Ishikawa (cell line): Measurements from ENCODE around the gene NDUFB8.

Experiments
- CEBPB ChIP-seq: IDR thresholded peaks from 2 replicates; pipeline ENCODE4 v1.6.1; 2012
- CREB1 ChIP-seq: IDR thresholded peaks from 2 replicates; pipeline ENCODE4 v1.6.1; 2012; ENCODE audit warnings: low read depth
- EGR1 ChIP-seq: IDR thresholded peaks from 2 replicates; pipeline ENCODE4 v1.6.1; 2012
- EP300 ChIP-seq: IDR thresholded peaks from 2 replicates; pipeline ENCODE4 v1.6.1; 2012; ENCODE audit warnings: borderline replicate concordance
- FOXM1 ChIP-seq: IDR thresholded peaks from 2 replicates; pipeline ENCODE4 v1.6.1; 2012; ENCODE audit warnings: low read depth, borderline replicate concordance
- NFIC ChIP-seq: IDR thresholded peaks from 2 replicates; pipeline ENCODE4 v1.6.1; 2012
- RAD21 ChIP-seq: IDR thresholded peaks from 2 replicates; pipeline ENCODE4 v1.6.1; 2012; ENCODE audit warnings: low read depth
- TAF1 ChIP-seq: IDR thresholded peaks from 2 replicates; pipeline ENCODE4 v1.6.1; 2012; ENCODE audit warnings: low read depth, mild to moderate bottlenecking
- TCF12 ChIP-seq: IDR thresholded peaks from 2 replicates; pipeline ENCODE4 v1.6.1; 2012; ENCODE audit warnings: low read depth
- TEAD4 ChIP-seq: IDR thresholded peaks from 2 replicates; pipeline ENCODE4 v1.6.1; 2012
- YY1 ChIP-seq: IDR thresholded peaks from 2 replicates; pipeline ENCODE4 v1.6.1; 2012; ENCODE audit warnings: low read depth
- ZBTB7A ChIP-seq: IDR thresholded peaks from 2 replicates; pipeline ENCODE4 v1.6.1; 2012; ENCODE audit warnings: low read depth
- TF ChIP-seq, protein P1 (sequence below): IDR thresholded peaks from 2 replicates; pipeline ENCODE4 v1.6.1; 2012; ENCODE audit warnings: low read depth, mild to moderate bottlenecking
- TF ChIP-seq, protein P2 (sequence below): IDR thresholded peaks from 2 replicates; pipeline ENCODE4 v1.6.1; 2012
- TF ChIP-seq, protein P3 (sequence below): IDR thresholded peaks from 2 replicates; pipeline ENCODE4 v1.6.1; 2012

Gene NDUFB8

DNA sequence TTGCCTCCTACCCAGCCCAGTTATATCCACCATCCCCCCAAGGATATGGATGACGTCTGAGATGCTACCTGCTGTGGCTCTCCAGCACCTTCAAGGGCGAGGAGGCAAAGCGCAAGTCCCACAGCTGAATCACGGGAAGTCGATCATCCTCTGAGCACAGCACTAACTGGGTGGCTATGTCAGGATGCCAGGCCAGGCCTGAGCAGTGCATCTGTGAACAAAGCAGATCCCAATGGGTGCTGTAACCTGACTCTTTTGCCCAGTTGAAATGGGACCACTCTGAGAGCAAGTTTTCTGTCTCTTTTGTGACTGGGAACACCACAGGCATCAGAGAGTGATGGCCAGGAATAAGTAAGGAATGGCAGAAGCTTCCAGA, 22.3 kb downstream of the NDUFB8 start:
- no peak for TF ChIP-seq CEBPB
- TF ChIP-seq RAD21: no peak

DNA sequence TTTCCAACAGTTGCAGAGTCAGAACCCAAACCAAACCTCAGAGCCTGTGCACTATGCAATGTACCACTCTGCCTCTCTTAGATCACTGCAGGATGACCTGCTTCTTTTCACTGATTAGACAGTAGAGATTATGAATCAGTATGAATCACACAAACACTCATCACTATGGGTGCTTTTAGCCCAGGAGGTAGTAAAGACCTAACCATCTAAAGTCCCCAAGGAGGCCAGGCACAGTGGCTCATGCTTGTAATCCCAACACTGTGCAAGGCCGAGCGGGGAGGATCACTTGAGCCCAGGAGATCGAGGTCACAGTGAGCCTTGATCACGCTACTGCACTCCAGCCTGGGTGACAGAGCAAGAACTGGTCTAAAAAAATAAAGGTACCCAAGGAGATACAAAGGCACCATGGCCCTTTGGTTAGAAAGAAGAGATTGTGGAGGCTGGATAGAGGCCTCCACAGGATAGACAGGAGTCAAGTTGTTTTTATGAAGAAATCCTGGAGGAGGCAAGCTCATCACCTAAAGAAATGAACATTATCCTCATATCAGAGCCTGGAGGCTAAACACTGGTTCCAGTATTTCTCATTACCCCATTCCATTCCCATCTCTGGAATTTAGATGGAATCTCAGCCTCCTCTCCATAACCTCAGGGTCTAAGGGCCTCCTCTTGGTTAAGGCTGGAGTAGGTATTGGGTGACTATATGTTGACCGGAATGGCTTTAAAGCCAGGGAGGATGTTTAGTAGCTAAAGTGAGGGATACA, 22.9 kb downstream of the NDUFB8 start:
- no peak for TF ChIP-seq CEBPB
- TF ChIP-seq, protein P1, sequence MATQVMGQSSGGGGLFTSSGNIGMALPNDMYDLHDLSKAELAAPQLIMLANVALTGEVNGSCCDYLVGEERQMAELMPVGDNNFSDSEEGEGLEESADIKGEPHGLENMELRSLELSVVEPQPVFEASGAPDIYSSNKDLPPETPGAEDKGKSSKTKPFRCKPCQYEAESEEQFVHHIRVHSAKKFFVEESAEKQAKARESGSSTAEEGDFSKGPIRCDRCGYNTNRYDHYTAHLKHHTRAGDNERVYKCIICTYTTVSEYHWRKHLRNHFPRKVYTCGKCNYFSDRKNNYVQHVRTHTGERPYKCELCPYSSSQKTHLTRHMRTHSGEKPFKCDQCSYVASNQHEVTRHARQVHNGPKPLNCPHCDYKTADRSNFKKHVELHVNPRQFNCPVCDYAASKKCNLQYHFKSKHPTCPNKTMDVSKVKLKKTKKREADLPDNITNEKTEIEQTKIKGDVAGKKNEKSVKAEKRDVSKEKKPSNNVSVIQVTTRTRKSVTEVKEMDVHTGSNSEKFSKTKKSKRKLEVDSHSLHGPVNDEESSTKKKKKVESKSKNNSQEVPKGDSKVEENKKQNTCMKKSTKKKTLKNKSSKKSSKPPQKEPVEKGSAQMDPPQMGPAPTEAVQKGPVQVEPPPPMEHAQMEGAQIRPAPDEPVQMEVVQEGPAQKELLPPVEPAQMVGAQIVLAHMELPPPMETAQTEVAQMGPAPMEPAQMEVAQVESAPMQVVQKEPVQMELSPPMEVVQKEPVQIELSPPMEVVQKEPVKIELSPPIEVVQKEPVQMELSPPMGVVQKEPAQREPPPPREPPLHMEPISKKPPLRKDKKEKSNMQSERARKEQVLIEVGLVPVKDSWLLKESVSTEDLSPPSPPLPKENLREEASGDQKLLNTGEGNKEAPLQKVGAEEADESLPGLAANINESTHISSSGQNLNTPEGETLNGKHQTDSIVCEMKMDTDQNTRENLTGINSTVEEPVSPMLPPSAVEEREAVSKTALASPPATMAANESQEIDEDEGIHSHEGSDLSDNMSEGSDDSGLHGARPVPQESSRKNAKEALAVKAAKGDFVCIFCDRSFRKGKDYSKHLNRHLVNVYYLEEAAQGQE: no peak
- no peak for TF ChIP-seq TCF12
- TF ChIP-seq ZBTB7A: no peak
- TF ChIP-seq CREB1: no peak
- TF ChIP-seq, protein P2, sequence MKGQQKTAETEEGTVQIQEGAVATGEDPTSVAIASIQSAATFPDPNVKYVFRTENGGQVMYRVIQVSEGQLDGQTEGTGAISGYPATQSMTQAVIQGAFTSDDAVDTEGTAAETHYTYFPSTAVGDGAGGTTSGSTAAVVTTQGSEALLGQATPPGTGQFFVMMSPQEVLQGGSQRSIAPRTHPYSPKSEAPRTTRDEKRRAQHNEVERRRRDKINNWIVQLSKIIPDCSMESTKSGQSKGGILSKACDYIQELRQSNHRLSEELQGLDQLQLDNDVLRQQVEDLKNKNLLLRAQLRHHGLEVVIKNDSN: no peak
- TF ChIP-seq TAF1: no peak
- TF ChIP-seq FOXM1: no peak
- no peak for TF ChIP-seq EGR1
- no peak for TF ChIP-seq RAD21
- TF ChIP-seq, protein P3, sequence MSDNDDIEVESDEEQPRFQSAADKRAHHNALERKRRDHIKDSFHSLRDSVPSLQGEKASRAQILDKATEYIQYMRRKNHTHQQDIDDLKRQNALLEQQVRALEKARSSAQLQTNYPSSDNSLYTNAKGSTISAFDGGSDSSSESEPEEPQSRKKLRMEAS: no peak
- TF ChIP-seq TEAD4: no peak
- no peak for TF ChIP-seq NFIC
- no peak for TF ChIP-seq YY1
- no peak for TF ChIP-seq EP300

DNA sequence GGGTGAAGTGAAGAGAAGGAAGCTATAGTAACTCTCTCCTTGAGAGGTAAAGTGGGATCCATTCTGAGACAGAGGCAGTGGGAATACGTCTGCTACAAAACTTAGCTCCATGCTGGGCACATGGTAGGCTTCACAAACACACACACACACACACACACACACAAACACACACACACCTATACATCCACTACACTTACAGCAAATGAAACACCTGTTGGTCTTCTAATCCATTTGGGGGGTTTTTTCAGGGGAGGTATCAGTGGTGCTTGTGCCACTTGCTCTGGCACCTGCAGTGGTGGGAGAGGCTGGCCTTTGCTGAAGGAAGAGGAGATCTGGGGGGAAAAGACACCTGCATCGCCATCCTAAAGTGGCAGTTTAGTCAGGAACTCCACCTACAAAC, 24.5 kb downstream of the NDUFB8 start:
- TF ChIP-seq CEBPB: no peak
- no peak for TF ChIP-seq NFIC
- no peak for TF ChIP-seq TAF1
- no peak for TF ChIP-seq ZBTB7A
- no peak for TF ChIP-seq TCF12
- TF ChIP-seq RAD21: no peak
- no peak for TF ChIP-seq YY1
- no peak for TF ChIP-seq CREB1
- TF ChIP-seq, protein P1: no peak
- TF ChIP-seq, protein P3: no peak
- no peak for TF ChIP-seq FOXM1
- no peak for TF ChIP-seq TEAD4
- TF ChIP-seq EP300: no peak
- no peak for TF ChIP-seq EGR1
- TF ChIP-seq, protein P2: no peak

DNA sequence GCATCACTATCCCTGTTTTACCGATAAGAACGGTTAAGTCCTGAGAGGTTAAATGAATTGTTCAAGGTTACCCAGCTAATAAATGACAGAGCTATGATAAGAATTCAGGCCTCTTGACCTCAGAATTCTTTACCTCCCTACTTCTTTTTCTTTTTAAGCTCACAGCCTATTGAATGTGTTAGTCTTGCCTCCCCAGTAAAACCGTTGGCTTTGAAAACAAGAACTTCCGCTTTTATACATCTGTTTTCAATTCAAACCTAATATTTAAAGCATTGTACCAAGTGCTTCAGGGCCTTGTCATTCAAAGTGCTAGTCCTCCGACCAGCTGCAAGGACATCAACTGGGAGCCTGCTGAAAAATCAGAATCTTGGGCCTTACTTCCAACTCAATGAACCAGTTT, 25.6 kb downstream of the NDUFB8 start:
- TF ChIP-seq, protein P1: no peak
- TF ChIP-seq ZBTB7A (no peak), CEBPB (no peak), RAD21 (no peak), EGR1 (no peak), CREB1 (no peak), TCF12 (no peak), TEAD4 (no peak), NFIC (no peak), FOXM1 (no peak), TAF1 (no peak), YY1 (no peak)
- TF ChIP-seq, protein P2: no peak
- TF ChIP-seq, protein P3: no peak
